22Rv1 (cell line): ENCODE data around the gene HSD3B7.

Experiments used
- H3K27ac ChIP-seq: fragments of 450-650 bp; 2 replicates; pipeline ENCODE4 v1.5.1; 2017
- CTCF ChIP-seq: fragments of 450-650 bp; IDR thresholded peaks from 2 replicates; pipeline ENCODE4 v1.5.1; 2017; ENCODE audit warnings: mild to moderate bottlenecking
- ZFX ChIP-seq: fragments of 450-650 bp; IDR thresholded peaks from 2 replicates; pipeline ENCODE4 v1.6.1; 2017; ENCODE audit warnings: antibody characterized with exemption, borderline replicate concordance

The HSD3B7 gene

GRCh38 chr16:30986129-30986991, 1.4 kb downstream of the HSD3B7 start:
- TF ChIP-seq ZFX (no peak), CTCF (no peak)
- H3K27ac ChIP-seq: no peak overlapping the region; the same call in 1 of the 2 replicates

DNA sequence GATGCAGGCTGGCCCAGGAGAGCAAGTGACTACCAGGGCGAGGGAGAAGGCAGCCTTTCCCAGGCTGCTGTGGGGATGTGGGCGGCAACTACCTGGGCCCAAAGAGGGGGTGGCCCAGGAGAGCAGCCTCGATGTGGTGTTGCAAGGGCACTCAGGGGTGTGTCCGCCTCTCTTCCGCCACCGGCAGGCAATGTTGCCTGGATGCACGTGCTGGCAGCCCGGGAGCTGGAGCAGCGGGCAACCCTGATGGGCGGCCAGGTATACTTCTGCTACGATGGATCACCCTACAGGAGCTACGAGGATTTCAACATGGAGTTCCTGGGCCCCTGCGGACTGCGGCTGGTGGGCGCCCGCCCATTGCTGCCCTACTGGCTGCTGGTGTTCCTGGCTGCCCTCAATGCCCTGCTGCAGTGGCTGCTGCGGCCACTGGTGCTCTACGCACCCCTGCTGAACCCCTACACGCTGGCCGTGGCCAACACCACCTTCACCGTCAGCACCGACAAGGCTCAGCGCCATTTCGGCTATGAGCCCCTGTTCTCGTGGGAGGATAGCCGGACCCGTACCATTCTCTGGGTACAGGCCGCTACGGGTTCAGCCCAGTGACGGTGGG, 2.7 kb downstream of the HSD3B7 start:
- TF ChIP-seq ZFX (no peak), CTCF (no peak)
- no peak overlapping the region for H3K27ac ChIP-seq

- TF ChIP-seq CTCF (no peak), ZFX (no peak)
- no peak overlapping the region for H3K27ac ChIP-seq
These were observed 4.6 kb downstream of the HSD3B7 start for GRCh38 chr16:30989469-30990047.

DNA sequence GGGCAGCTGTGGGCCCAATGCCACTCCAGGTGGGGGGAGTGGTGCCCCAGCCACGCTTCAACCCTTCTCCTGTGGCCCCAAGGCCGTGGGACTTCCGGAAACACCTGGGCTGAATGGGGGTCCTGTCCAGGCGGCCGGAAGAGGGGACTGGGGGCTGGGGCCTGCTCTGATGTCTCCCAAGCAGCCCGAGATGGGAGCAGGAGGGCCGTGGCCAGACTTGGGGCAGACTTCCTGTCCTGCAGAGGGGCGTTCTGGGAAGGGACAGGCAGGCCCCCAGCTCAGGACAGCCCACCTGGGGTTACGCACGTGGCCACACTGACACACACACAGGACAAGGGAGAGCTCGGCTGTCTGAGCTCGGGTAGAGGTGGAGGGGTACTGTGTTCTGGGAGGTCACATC, 5.1 kb downstream of the HSD3B7 start:
- no peak overlapping the region for H3K27ac ChIP-seq
- TF ChIP-seq ZFX (no peak), CTCF (no peak)

- TF ChIP-seq CTCF (no peak), ZFX (no peak)
- no peak overlapping the region for H3K27ac ChIP-seq
These were observed 6.0 kb downstream of the HSD3B7 start for GRCh38 chr16:30991052-30991451.

- H3K27ac ChIP-seq: no peak overlapping the region
- TF ChIP-seq ZFX: no peak
- no peak for TF ChIP-seq CTCF
These were observed 7.3 kb downstream of the HSD3B7 start for GRCh38 chr16:30992276-30992780.
